SKM-1 (cell line): ENCODE measurements around the gene ZNF567.

Source experiments
- DNase-seq: peaks from one replicate; lab custom pipeline; 2025; ENCODE audit not compliant: unreplicated experiment; lab: John Stamatoyannopoulos, UW

The ZNF567 gene

DNA sequence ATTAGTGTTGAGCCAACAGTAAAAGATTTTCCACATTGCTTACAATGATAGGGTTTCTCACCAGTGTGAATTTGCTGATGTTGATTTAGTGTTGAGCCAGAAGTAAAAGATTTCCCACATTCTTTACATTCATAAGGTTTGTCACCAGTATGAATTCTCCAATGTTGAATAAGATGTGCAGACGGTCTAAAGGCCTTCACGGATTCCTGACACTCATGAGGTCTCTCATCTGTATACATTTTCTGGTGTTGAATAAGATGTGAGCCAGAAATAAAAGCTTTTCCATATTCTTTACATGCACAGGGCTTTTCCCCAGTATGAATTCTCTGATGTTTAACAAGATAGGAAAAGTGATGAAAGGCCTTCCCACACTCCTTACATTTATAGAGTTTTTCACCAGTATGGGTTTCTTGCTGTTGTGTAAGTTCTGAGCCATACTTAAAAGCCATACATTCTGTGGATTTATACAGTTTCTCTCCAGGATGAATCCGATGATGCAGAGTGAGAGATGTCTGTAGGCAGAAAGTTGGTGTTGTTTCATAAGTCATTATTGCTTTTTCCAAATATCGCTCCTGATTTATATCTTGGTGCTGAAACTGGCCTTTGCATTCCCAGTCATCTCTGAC lies 62.8 kb downstream of the ZNF567 start:
- DNase-seq = no peak
